ENCODE data around the gene HNRNPUL1. TPM values are rescaled to one million over a fixed set of nuclear protein-coding genes. Genes with fewer than 3 reads are reported as not detected.

Gene HNRNPUL1
- total and polyA plus RNA-seq, 9 of the 15 experiments (the other 6 are each of a cell fraction or from before 2014, with no cell fraction given) = 7.3 to 211 (median 85.0) TPM

- TF ChIP-seq, protein P1, sequence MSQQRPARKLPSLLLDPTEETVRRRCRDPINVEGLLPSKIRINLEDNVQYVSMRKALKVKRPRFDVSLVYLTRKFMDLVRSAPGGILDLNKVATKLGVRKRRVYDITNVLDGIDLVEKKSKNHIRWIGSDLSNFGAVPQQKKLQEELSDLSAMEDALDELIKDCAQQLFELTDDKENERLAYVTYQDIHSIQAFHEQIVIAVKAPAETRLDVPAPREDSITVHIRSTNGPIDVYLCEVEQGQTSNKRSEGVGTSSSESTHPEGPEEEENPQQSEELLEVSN (IDR thresholded peaks at IDR 0.05; ENCODE audit: borderline replicate concordance in 1 of 2, extremely low read depth in 1 of 2, insufficient read depth in 1 of 2, insufficient read length in 1 of 2, low read depth in 1 of 2, low read length in 1 of 2, poor library complexity in 1 of 2, severe bottlenecking in 1 of 2) = no peak
- TF ChIP-seq, protein P2, sequence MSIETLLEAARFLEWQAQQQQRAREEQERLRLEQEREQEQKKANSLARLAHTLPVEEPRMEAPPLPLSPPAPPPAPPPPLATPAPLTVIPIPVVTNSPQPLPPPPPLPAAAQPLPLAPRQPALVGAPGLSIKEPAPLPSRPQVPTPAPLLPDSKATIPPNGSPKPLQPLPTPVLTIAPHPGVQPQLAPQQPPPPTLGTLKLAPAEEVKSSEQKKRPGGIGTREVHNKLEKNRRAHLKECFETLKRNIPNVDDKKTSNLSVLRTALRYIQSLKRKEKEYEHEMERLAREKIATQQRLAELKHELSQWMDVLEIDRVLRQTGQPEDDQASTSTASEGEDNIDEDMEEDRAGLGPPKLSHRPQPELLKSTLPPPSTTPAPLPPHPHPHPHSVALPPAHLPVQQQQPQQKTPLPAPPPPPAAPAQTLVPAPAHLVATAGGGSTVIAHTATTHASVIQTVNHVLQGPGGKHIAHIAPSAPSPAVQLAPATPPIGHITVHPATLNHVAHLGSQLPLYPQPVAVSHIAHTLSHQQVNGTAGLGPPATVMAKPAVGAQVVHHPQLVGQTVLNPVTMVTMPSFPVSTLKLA (conservative IDR thresholded peaks at IDR 0.05) = no peak
- no peak for TF ChIP-seq PHF20 (IDR thresholded peaks at IDR 0.05; ENCODE audit: partially characterized antibody)
- no peak for TF ChIP-seq ZNF24 (IDR thresholded peaks at IDR 0.05)
- TF ChIP-seq, protein P3, sequence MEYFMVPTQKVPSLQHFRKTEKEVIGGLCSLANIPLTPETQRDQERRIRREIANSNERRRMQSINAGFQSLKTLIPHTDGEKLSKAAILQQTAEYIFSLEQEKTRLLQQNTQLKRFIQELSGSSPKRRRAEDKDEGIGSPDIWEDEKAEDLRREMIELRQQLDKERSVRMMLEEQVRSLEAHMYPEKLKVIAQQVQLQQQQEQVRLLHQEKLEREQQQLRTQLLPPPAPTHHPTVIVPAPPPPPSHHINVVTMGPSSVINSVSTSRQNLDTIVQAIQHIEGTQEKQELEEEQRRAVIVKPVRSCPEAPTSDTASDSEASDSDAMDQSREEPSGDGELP (CRISPR knock-in tag; IDR thresholded peaks at IDR 0.05; ENCODE audit: borderline replicate concordance) = no peak
- TF ChIP-seq SAP30 (IDR thresholded peaks at IDR 0.05; ENCODE audit: borderline replicate concordance, insufficient read depth, low read depth, low read length, poor library complexity, severe bottlenecking) = no peak
- TF ChIP-seq HMG20A (CRISPR knock-in tag; conservative IDR thresholded peaks at IDR 0.05) = no peak
- TF ChIP-seq, protein P4, sequence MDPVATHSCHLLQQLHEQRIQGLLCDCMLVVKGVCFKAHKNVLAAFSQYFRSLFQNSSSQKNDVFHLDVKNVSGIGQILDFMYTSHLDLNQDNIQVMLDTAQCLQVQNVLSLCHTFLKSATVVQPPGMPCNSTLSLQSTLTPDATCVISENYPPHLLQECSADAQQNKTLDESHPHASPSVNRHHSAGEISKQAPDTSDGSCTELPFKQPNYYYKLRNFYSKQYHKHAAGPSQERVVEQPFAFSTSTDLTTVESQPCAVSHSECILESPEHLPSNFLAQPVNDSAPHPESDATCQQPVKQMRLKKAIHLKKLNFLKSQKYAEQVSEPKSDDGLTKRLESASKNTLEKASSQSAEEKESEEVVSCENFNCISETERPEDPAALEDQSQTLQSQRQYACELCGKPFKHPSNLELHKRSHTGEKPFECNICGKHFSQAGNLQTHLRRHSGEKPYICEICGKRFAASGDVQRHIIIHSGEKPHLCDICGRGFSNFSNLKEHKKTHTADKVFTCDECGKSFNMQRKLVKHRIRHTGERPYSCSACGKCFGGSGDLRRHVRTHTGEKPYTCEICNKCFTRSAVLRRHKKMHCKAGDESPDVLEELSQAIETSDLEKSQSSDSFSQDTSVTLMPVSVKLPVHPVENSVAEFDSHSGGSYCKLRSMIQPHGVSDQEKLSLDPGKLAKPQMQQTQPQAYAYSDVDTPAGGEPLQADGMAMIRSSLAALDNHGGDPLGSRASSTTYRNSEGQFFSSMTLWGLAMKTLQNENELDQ (CRISPR knock-in tag; IDR thresholded peaks at IDR 0.05; ENCODE audit: borderline replicate concordance) = no peak
- no peak for TF ChIP-seq CSDE1 (IDR thresholded peaks at IDR 0.05)
- TF ChIP-seq ZNF740 (CRISPR knock-in tag; IDR thresholded peaks at IDR 0.05) = peak; percentile 70; the same call in 1 of the 2 replicates
- no peak for TF ChIP-seq ZNF740 (tag; IDR thresholded peaks at IDR 0.05)
- 0 out of 2 replicates have a peak, but pooled peaks have one; percentile 28 for TF ChIP-seq DIDO1 (tag; IDR thresholded peaks at IDR 0.05; ENCODE audit: low read depth)
- no peak for TF ChIP-seq ZNF77 (CRISPR knock-in tag; IDR thresholded peaks at IDR 0.05)
- TF ChIP-seq EHMT2 (IDR thresholded peaks at IDR 0.05) = no peak
- TF ChIP-seq ZEB2 (IDR thresholded peaks at IDR 0.05) = no peak
- peak; percentile 54; the same call in 1 of the 2 replicates for TF ChIP-seq PKNOX1 (IDR thresholded peaks at IDR 0.05)
- no peak for TF ChIP-seq SIX5 (IDR thresholded peaks at IDR 0.05; ENCODE audit: borderline replicate concordance in 1 of 2, insufficient read depth in 1 of 2, low read depth in 1 of 2, low read length in 2 of 2)
- TF ChIP-seq SNRNP70 (optimal IDR thresholded peaks at IDR 0.05; ENCODE audit: low read depth, low read length) = no peak
- no peak for TF ChIP-seq ZNF3 (CRISPR knock-in tag; IDR thresholded peaks at IDR 0.05)
Observed at GRCh38 chr19:41352279-41352608, 88.1 kb downstream of the HNRNPUL1 start (continued).

Measured in K562 (cell line).